ENCODE data around the gene TBCD.

GRCh38 chr17:82704886-82705285 is 47.0 kb upstream of the TBCD start:
- TF ChIP-seq CTCF (tag by site-specific recombination; IDR thresholded peaks at IDR 0.05) (no peak), REST (tag by site-specific recombination; IDR thresholded peaks at IDR 0.05) (no peak), REPIN1 (tag by site-specific recombination; IDR thresholded peaks at IDR 0.05; ENCODE audit: low read depth) (no peak), ZNF580 (tag by site-specific recombination; IDR thresholded peaks at IDR 0.05) (no peak), MZF1 (tag by site-specific recombination; IDR thresholded peaks at IDR 0.05; ENCODE audit: borderline replicate concordance) (no peak), SETDB1 (IDR thresholded peaks at IDR 0.05; ENCODE audit: insufficient read length, low read length) (no peak), ZNF133 (tag by site-specific recombination; IDR thresholded peaks at IDR 0.05) (no peak)

Measured in HEK293 (cell line).